Measurements from ENCODE around the gene SLC10A3.

The SLC10A3 gene

GRCh38 chrX:154481911-154482601, 8.4 kb downstream of the SLC10A3 start:
- DNase-seq: no peak

GRCh38 chrX:154481195-154481594, 9.2 kb downstream of the SLC10A3 start:
- no peak for DNase-seq

- DNase-seq: peak; percentile 97
Measured at GRCh38 chrX:154478728-154479622, 11.5 kb downstream of the SLC10A3 start, which contains the start of gene LAGE3. Gene LAGE3 (minus strand): TSS chrX:154479281. CDS start chrX:154478915, 366 bp downstream.

GRCh38 chrX:154477891-154478477, 12.4 kb downstream of the SLC10A3 start:
- no peak for DNase-seq

- no peak for DNase-seq
Measured at GRCh38 chrX:154476821-154477220, 13.6 kb downstream of the SLC10A3 start.

GRCh38 chrX:154473683-154474082, 16.7 kb downstream of the SLC10A3 start:
- DNase-seq: no peak

- DNase-seq: peak; percentile 37
Measured at GRCh38 chrX:154472685-154473632, 17.5 kb downstream of the SLC10A3 start.

GRCh38 chrX:154471839-154472684, 18.4 kb downstream of the SLC10A3 start:
- DNase-seq: no peak

GRCh38 chrX:154470914-154471568, 19.4 kb downstream of the SLC10A3 start:
- DNase-seq: no peak

- DNase-seq: no peak
Measured at GRCh38 chrX:154470434-154470833, 20.0 kb downstream of the SLC10A3 start.

GRCh38 chrX:154469880-154470279, 20.5 kb downstream of the SLC10A3 start:
- DNase-seq: no peak

- DNase-seq: no peak
Measured at GRCh38 chrX:154469114-154469513, 21.3 kb downstream of the SLC10A3 start.

- no peak for DNase-seq
Measured at GRCh38 chrX:154468217-154468616, 22.2 kb downstream of the SLC10A3 start.

- DNase-seq: no peak
Measured at GRCh38 chrX:154467556-154467955, 22.9 kb downstream of the SLC10A3 start.

GRCh38 chrX:154466907-154467306, 23.5 kb downstream of the SLC10A3 start:
- DNase-seq: no peak

- no peak for DNase-seq
Measured at GRCh38 chrX:154466036-154466435, 24.4 kb downstream of the SLC10A3 start.

- no peak for DNase-seq
Measured at GRCh38 chrX:154465601-154466000, 24.8 kb downstream of the SLC10A3 start.

GRCh38 chrX:154464806-154465365, 25.5 kb downstream of the SLC10A3 start:
- no peak for DNase-seq

GRCh38 chrX:154463611-154464220, 26.7 kb downstream of the SLC10A3 start:
- DNase-seq: no peak

- no peak for DNase-seq
Measured at GRCh38 chrX:154462396-154462795, 28.0 kb downstream of the SLC10A3 start.

Measured in activated effector memory CD4-positive, alpha-beta T cell treated with anti-CD3 and anti-CD28 coated beads, Interleukin-2, amount 50 U/mL, for 16 hours (primary cell).